Osteoblast (primary cell): ENCODE data around the gene ENO3. TPM values are rescaled to one million over a fixed set of nuclear protein-coding genes. Genes with fewer than 3 reads are reported as not detected.

Source experiments
- DNase-seq: peaks from one replicate; pipeline ENCODE4 v3.0.0; 2011; ENCODE audit warnings: low spot score, mixed read lengths; ENCODE audit not compliant: insufficient read length; ENCODE audit errors: missing footprints
- H2AFZ ChIP-seq: 2 replicates; pipeline ENCODE4 v1.6.0; 2011; ENCODE audit warnings: mild to moderate bottlenecking, low read length
- H3K27ac ChIP-seq: 2 replicates; pipeline ENCODE4 v1.5.1; 2011; ENCODE audit warnings: mild to moderate bottlenecking, low read depth, low read length, moderate library complexity
- H3K27me3 ChIP-seq: 2 replicates; pipeline ENCODE4 v1.6.0; 2012; ENCODE audit warnings: mild to moderate bottlenecking, control low read depth, inconsistent platforms, low read length, moderate library complexity; ENCODE audit not compliant: insufficient read depth
- H3K36me3 ChIP-seq: 2 replicates; pipeline ENCODE4 v1.5.1; 2011; ENCODE audit warnings: mild to moderate bottlenecking, low read length, control low read depth, moderate library complexity; ENCODE audit not compliant: insufficient read depth
- H3K4me1 ChIP-seq: 2 replicates; pipeline ENCODE4 v1.5.1; 2011; ENCODE audit warnings: mild to moderate bottlenecking, low read length, control low read depth, moderate library complexity; ENCODE audit not compliant: insufficient read depth
- H3K4me2 ChIP-seq: 2 replicates; pipeline ENCODE4 v1.6.0; 2011; ENCODE audit warnings: mild to moderate bottlenecking, low read length; ENCODE audit not compliant: insufficient read depth
- H3K4me3 ChIP-seq: fragments of 200-600 bp; sonication (generic); 3 replicates; pipeline ENCODE4 v1.5.1; 2012; ENCODE audit warnings: mild to moderate bottlenecking, low read length, inconsistent platforms; ENCODE audit not compliant: insufficient read depth
- H3K79me2 ChIP-seq: 2 replicates; pipeline ENCODE4 v1.6.0; 2012; ENCODE audit warnings: mild to moderate bottlenecking, low read length, control low read depth, inconsistent platforms; ENCODE audit not compliant: insufficient read depth
- H3K9me3 ChIP-seq: 2 replicates; pipeline ENCODE4 v1.5.1; 2011; ENCODE audit warnings: low read depth, low read length, control low read depth
- H4K20me1 ChIP-seq: 2 replicates; pipeline ENCODE4 v1.6.0; 2012; ENCODE audit warnings: mild to moderate bottlenecking, low read length, control low read depth; ENCODE audit not compliant: insufficient read depth
- total RNA-seq: library from RNA; depleted of rRNA; stranded (reverse); fragments of >200 nt; gene quantifications from 2 replicates; pipeline ENCODE4 v1.2.3, GENCODE V29; 2012
- TF ChIP-seq, protein P1 (sequence below): IDR thresholded peaks from 2 replicates; pipeline ENCODE4 v1.5.1; 2011; ENCODE audit warnings: mild to moderate bottlenecking, low read depth, low read length, moderate library complexity; ENCODE audit errors: extremely low read depth

ENO3 gene
- total RNA-seq, 1 donor: 2.9 TPM

DNA sequence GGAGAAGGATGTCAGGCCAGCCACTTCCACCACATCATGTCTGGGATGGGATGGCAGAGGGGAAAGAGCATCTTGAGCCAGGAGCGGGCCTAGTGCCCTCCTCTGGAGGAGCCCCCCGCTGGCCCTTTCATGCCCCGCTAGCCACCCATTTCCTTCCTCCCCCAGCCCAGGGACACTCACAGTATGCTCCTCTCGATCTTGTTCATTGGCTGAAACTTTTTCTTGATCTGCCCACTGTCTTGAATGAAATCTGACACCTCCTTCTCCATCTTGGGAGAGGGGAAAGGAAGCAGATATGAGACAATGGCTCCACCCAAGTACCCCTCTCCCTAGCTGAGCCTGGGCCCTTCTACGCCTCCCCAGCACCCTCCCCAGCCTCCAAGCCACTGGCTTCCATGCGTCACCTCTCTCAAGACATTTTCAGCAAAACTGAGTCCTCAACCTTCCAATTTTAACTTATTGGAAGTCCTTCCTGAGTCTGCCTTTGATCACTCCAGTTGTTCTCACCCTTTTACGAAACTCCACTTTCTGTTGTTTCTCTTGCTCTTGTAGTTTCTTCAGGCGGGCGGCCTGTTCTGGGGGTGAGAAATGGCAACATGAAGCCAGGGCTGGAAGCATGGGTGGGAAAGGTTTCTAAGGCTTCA is 9.5 kb downstream of the ENO3 start:
- no peak overlapping the region for H2AFZ ChIP-seq
- no peak overlapping the region for H3K27ac ChIP-seq
- H3K36me3 ChIP-seq: peaks cover 20% of the 10 kb centered on the region
- peaks cover 4% of the 10 kb centered on the region for H3K79me2 ChIP-seq
- no peak overlapping the region for H3K4me3 ChIP-seq
- H3K4me2 ChIP-seq: no peak overlapping the region
- H3K27me3 ChIP-seq: no peaks in the 10 kb centered on the region
- H3K9me3 ChIP-seq: no peaks in the 10 kb centered on the region
- TF ChIP-seq, protein P1, sequence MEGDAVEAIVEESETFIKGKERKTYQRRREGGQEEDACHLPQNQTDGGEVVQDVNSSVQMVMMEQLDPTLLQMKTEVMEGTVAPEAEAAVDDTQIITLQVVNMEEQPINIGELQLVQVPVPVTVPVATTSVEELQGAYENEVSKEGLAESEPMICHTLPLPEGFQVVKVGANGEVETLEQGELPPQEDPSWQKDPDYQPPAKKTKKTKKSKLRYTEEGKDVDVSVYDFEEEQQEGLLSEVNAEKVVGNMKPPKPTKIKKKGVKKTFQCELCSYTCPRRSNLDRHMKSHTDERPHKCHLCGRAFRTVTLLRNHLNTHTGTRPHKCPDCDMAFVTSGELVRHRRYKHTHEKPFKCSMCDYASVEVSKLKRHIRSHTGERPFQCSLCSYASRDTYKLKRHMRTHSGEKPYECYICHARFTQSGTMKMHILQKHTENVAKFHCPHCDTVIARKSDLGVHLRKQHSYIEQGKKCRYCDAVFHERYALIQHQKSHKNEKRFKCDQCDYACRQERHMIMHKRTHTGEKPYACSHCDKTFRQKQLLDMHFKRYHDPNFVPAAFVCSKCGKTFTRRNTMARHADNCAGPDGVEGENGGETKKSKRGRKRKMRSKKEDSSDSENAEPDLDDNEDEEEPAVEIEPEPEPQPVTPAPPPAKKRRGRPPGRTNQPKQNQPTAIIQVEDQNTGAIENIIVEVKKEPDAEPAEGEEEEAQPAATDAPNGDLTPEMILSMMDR: no peak
- no peaks in the 10 kb centered on the region for H4K20me1 ChIP-seq
- peak; percentile 69 for DNase-seq
- H3K4me1 ChIP-seq: no peaks in the 10 kb centered on the region

DNA sequence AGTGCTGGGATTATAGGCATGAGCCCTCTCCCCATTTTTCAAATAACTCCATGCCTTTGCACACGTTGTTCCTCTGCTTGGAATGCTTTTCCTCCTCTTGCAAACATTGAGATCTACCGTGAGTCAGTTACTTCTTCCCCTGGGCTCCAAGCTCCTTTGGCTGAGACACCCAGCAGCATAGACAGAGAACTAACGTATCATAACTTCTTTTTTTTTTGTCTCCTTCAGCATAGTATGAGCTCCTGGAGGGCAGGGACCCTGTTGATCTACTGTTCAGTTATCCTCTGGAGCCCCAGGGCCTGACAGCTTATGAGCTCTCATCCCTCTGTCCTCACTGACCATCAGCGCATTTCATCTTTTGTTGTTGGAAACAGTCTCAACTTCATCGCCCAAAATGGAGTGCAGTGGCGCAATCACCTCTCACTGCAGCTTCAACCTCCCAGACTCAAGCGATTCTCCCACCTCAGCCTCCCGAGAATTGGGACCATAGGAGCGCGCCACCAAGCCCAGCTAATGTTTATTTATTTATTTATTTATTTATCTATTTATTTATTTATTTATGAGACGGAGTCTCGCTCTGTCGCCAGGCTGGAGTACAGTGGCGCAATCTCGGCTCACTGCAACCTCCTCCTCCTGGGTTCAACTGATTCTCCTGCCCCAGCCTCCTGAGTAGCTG is 14.5 kb downstream of the ENO3 start:
- H4K20me1 ChIP-seq: no peaks in the 10 kb centered on the region
- no peak overlapping the region for H3K4me3 ChIP-seq
- TF ChIP-seq, protein P1: no peak
- no peaks in the 10 kb centered on the region for H3K9me3 ChIP-seq
- peak; percentile 39 for DNase-seq
- H2AFZ ChIP-seq: no peak overlapping the region
- no peak overlapping the region for H3K27ac ChIP-seq
- H3K4me2 ChIP-seq: no peak overlapping the region
- H3K27me3 ChIP-seq: no peaks in the 10 kb centered on the region
- peaks cover 11% of the 10 kb centered on the region for H3K79me2 ChIP-seq
- H3K4me1 ChIP-seq: peaks cover 34% of the 10 kb centered on the region
- peaks cover 14% of the 10 kb centered on the region for H3K36me3 ChIP-seq

DNA sequence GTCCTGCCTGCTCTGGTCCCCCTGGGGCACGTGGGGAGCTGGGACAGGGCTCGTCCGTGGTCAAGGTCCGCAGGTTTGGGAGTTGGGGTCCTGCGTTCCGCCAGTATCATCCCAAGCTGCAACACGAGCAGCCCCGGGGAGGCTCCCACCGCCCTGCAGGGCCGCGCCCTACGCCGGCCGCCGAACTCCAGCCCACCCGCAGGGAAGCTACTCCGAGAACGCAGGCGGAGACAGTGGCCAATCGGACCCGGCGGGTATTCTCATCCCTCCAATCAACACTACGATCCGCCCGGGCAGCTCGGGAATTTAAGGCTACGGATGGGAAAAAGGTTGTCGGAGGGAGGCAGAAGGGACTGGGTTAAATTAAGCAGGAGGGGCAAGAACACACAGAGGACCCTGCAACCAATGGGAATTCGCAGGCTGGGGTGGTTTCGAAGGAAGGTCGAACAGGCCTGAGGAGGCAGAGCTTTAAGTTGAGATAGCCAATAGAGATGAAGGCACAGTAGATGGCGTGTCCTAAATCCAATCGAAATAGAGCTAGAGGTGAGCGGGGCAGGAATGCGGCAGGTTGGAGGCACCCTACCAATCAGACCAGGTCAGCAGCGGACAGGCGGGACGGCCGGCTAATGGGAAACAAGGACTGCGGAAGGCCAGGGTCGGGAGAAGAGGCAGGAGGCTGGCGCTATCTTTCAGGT is 16.1 kb downstream of the ENO3 start:
- H2AFZ ChIP-seq: peak overlapping the region; percentile 27
- peaks cover 17% of the 10 kb centered on the region for H3K79me2 ChIP-seq
- peak; percentile 99 for DNase-seq
- TF ChIP-seq, protein P1: no peak
- no peaks in the 10 kb centered on the region for H3K9me3 ChIP-seq
- no peaks in the 10 kb centered on the region for H4K20me1 ChIP-seq
- peak overlapping the region; percentile 96 for H3K27ac ChIP-seq
- no peaks in the 10 kb centered on the region for H3K27me3 ChIP-seq
- peaks cover 14% of the 10 kb centered on the region for H3K36me3 ChIP-seq
- H3K4me2 ChIP-seq: peak overlapping the region; percentile 90
- H3K4me3 ChIP-seq: peak overlapping the region; percentile 89
- H3K4me1 ChIP-seq: peaks cover 34% of the 10 kb centered on the region
